Astrocyte of the spinal cord (primary cell): Measurements from ENCODE around the gene RNF44.

Experiments used
- DNase-seq: peaks from one replicate; pipeline ENCODE4 v3.0.0; 2011; ENCODE audit warnings: low read depth, low spot score
- H3K4me3 ChIP-seq: 2 replicates; pipeline ENCODE4 v1.5.1; 2011; ENCODE audit warnings: low read depth, mild to moderate bottlenecking, low read length, moderate library complexity
- CTCF ChIP-seq: IDR thresholded peaks from 2 replicates; pipeline ENCODE4 v1.5.1; 2012; ENCODE audit warnings: low read depth, mild to moderate bottlenecking, low read length, inconsistent platforms
- in situ Hi-C: cut with HindIII; loops from 2 replicates; pipeline ENCODE4 v1.10.0; 2017; ENCODE audit warnings: low sequenced_read_pairs

The RNF44 gene

GRCh38 chr5:176532795-176533194, 4.4 kb downstream of the RNF44 start:
- in situ Hi-C loops: no loop called here
- H3K4me3 ChIP-seq: no peak overlapping the region
- no peak for TF ChIP-seq CTCF
- no peak for DNase-seq

GRCh38 chr5:176531902-176532493, 5.2 kb downstream of the RNF44 start:
- no peak for TF ChIP-seq CTCF
- in situ Hi-C loops: no loop called here
- DNase-seq: no peak
- H3K4me3 ChIP-seq: no peak overlapping the region

GRCh38 chr5:176530983-176531901, 6.0 kb downstream of the RNF44 start:
- peak; percentile 54 for DNase-seq
- H3K4me3 ChIP-seq: no peak overlapping the region
- in situ Hi-C loops: no loop called here
- no peak for TF ChIP-seq CTCF

GRCh38 chr5:176530393-176530982, 6.7 kb downstream of the RNF44 start:
- TF ChIP-seq CTCF: no peak
- no peak overlapping the region for H3K4me3 ChIP-seq
- DNase-seq: no peak
- in situ Hi-C loops: no loop called here

GRCh38 chr5:176529741-176530141, 7.5 kb downstream of the RNF44 start:
- DNase-seq: no peak
- in situ Hi-C loops: no loop called here
- no peak overlapping the region for H3K4me3 ChIP-seq
- TF ChIP-seq CTCF: no peak

- H3K4me3 ChIP-seq: no peak overlapping the region
- TF ChIP-seq CTCF: no peak
- DNase-seq: no peak
- in situ Hi-C loops: no loop called here
Observed at GRCh38 chr5:176529116-176529740, 8.0 kb downstream of the RNF44 start.
